Endothelial cell of umbilical vein (primary cell): ENCODE measurements around the gene AQP12B. TPM values are rescaled to one million over a fixed set of nuclear protein-coding genes. Genes with fewer than 3 reads are reported as not detected.

ENCODE experiments used
- BruUV-seq: library from RNA; stranded (reverse); fragments of 400-500 nt; replicated peaks from 2 replicates; lab custom pipeline; 2021; lab: Mats Ljungman, UMichigan
- CTCF ChIA-PET: fragments of 300-600, 350-600 bp; sonication (Branson Sonifier 250); formaldehyde crosslinking; loops from one replicate; lab custom pipeline; 2021; ENCODE audit warnings: antibody characterized with exemption, inconsistent platforms; lab: Charles Lee
- POLR2A ChIA-PET: fragments of 300-600, 350-600 bp; sonication (Branson Sonifier 250); formaldehyde crosslinking; loops from one replicate; lab custom pipeline; 2021; ENCODE audit warnings: antibody characterized with exemption, inconsistent platforms; lab: Charles Lee
- DNase-seq: peaks from one replicate; pipeline ENCODE4 v3.0.0-alpha.2; 2011; ENCODE audit warnings: low read depth, low spot score
- FAIRE-seq: peaks from 2 replicates; lab custom pipeline; 2011; peaks lifted over from hg19 to GRCh38; lab: Jason Lieb, UNC
- H2AFZ ChIP-seq: 2 replicates; pipeline ENCODE4 v1.6.0; 2012; ENCODE audit warnings: low read depth, low read length, control low read depth, inconsistent platforms
- H3K27ac ChIP-seq: 2 replicates; pipeline ENCODE4 v1.5.1; 2011; ENCODE audit warnings: low read depth, mild to moderate bottlenecking, control low read depth, low read length, moderate library complexity; ENCODE audit not compliant: insufficient read depth
- H3K27me3 ChIP-seq, 2 experiments: 2 replicates each; pipeline versions ENCODE4 v1.6.0 to v1.6.1; 2011; ENCODE audit warnings: low read length in 2 of 2, mixed read lengths in 1 of 2; ENCODE audit not compliant: control insufficient read depth in 2 of 2, insufficient read depth in 2 of 2
- H3K36me3 ChIP-seq, 2 experiments: 2 replicates in 1 of 2; 3 replicates in 1 of 2; pipeline ENCODE4 v1.5.1; 2011; ENCODE audit warnings: low read length in 2 of 2, mild to moderate bottlenecking in 1 of 2, moderate library complexity in 1 of 2; ENCODE audit not compliant: control insufficient read depth in 2 of 2, insufficient read depth in 2 of 2; ENCODE audit errors: extremely low read depth in 1 of 2
- H3K4me1 ChIP-seq: 3 replicates; pipeline ENCODE4 v1.5.1; 2011; ENCODE audit warnings: mild to moderate bottlenecking, low read length; ENCODE audit not compliant: control insufficient read depth, insufficient read depth; ENCODE audit errors: extremely low read depth
- H3K4me2 ChIP-seq: 2 replicates; pipeline ENCODE4 v1.6.1; 2011; ENCODE audit warnings: low read length, control low read depth, mixed read lengths; ENCODE audit not compliant: insufficient read depth
- H3K4me3 ChIP-seq, 3 experiments: fragments of 200-600 bp in 1 of 3; sonication (generic), shearing (Covaris generic) in 1 of 3; replicated peaks in 1 of 3; 2 replicates each; pipeline ENCODE4 v1.5.1; 2011 to 2016; ENCODE audit warnings: control low read depth in 3 of 3, low read length in 3 of 3, mild to moderate bottlenecking in 2 of 3, inconsistent platforms in 1 of 3, low read depth in 1 of 3, moderate library complexity in 1 of 3; ENCODE audit not compliant: insufficient read depth in 1 of 3
- H3K79me2 ChIP-seq: 2 replicates; pipeline ENCODE4 v1.6.0; 2012; ENCODE audit warnings: low read length, inconsistent platforms; ENCODE audit not compliant: control insufficient read depth, insufficient read depth
- H3K9ac ChIP-seq: replicated peaks from 2 replicates; pipeline ENCODE3; 2011; ENCODE audit warnings: low read length, control low read depth; ENCODE audit not compliant: insufficient read depth; ENCODE audit errors: extremely low read depth
- H3K9me1 ChIP-seq: replicated peaks from 3 replicates; pipeline ENCODE4 v1.6.0; 2011; ENCODE audit warnings: mild to moderate bottlenecking, low read length; ENCODE audit not compliant: control insufficient read depth, insufficient read depth; ENCODE audit errors: extremely low read depth
- H3K9me3 ChIP-seq: replicated peaks from 2 replicates; pipeline ENCODE4 v1.5.1; 2012; ENCODE audit warnings: low read length, inconsistent platforms; ENCODE audit not compliant: control insufficient read depth, insufficient read depth
- H4K20me1 ChIP-seq: replicated peaks from 2 replicates; pipeline ENCODE3; 2011; ENCODE audit warnings: mild to moderate bottlenecking, low read length; ENCODE audit not compliant: control insufficient read depth, insufficient read depth; ENCODE audit errors: extremely low read depth
- CTCF ChIP-seq, 2 donors: IDR thresholded peaks; 1 replicate in 1 of 2; 2 replicates in 1 of 2; pipeline ENCODE4 v1.5.1; 2011; ENCODE audit warnings: low read length in 2 of 2, mild to moderate bottlenecking in 2 of 2, moderate library complexity in 2 of 2, control low read depth in 1 of 2, inconsistent platforms in 1 of 2, low read depth in 1 of 2; ENCODE audit not compliant: insufficient read depth in 1 of 2; ENCODE audit errors: extremely low read depth in 1 of 2
- EZH2 ChIP-seq: IDR thresholded peaks from 2 replicates; pipeline ENCODE4 v1.6.1; 2012; ENCODE audit warnings: borderline replicate concordance, low read depth, mild to moderate bottlenecking, moderate library complexity, low read length, inconsistent platforms; ENCODE audit not compliant: severe bottlenecking
- FOS ChIP-seq: IDR thresholded peaks from 2 replicates; pipeline ENCODE4 v1.6.1; 2011; ENCODE audit warnings: mild to moderate bottlenecking, low read length, moderate library complexity, borderline replicate concordance; ENCODE audit not compliant: insufficient read depth
- GATA2 ChIP-seq: IDR thresholded peaks from 2 replicates; pipeline ENCODE4 v1.7.0; 2011; ENCODE audit warnings: low read depth, mild to moderate bottlenecking, moderate library complexity, mixed read lengths, low read length; ENCODE audit not compliant: insufficient read length, insufficient read depth
- JUN ChIP-seq: IDR thresholded peaks from 2 replicates; pipeline ENCODE4 v1.6.1; 2011; ENCODE audit warnings: borderline replicate concordance, low read depth; ENCODE audit not compliant: insufficient read length, insufficient read depth
- MAX ChIP-seq: IDR thresholded peaks from 2 replicates; pipeline ENCODE4 v1.6.1; 2011; ENCODE audit not compliant: insufficient read depth, insufficient read length
- MYC ChIP-seq: IDR thresholded peaks from one replicate; pipeline ENCODE4 v1.6.1; 2011; ENCODE audit warnings: mild to moderate bottlenecking, low read depth, low read length
- POLR2A ChIP-seq: IDR thresholded peaks from 2 replicates; pipeline ENCODE4 v1.6.1; 2012; ENCODE audit warnings: low read depth, mild to moderate bottlenecking, control low read depth, low read length
- POLR2AphosphoS5 ChIP-seq: IDR thresholded peaks from 2 replicates; pipeline ENCODE4 v1.6.1; 2012; ENCODE audit warnings: low read depth, mild to moderate bottlenecking, control low read depth, low read length, moderate library complexity; ENCODE audit not compliant: insufficient read depth
- dilution Hi-C: fragments of 300-500 bp; cut with MboI; formaldehyde crosslinking; loops from one replicate; pipeline ENCODE4 v1.15.0; 2019; ENCODE audit warnings: low sequenced_read_pairs; ENCODE audit not compliant: extremely low pct_ligation_motif_present
- intact Hi-C: fragments of 100-400 bp; cut with micrococcal nuclease; formaldehyde crosslinking; loops from one replicate; pipeline ENCODE4 v1.10.0; 2022
- polyA plus RNA-seq, 4 experiments: library from polyadenylated mRNA; depleted of rRNA in 3 of 4; stranded (reverse) in 3 of 4; unstranded in 1 of 4; fragments of >200 nt; gene quantifications; 2 replicates each; pipeline versions ENCODE4 v1.2.1 to v1.2.3, GENCODE V29; 2011 to 2012; ENCODE audit warnings: missing spikeins in 1 of 4
- total RNA-seq: library from RNA; stranded (reverse); gene quantifications from 2 replicates; pipeline ENCODE4 v1.2.3, GENCODE V29; 2021

Gene AQP12B
- total and polyA plus RNA-seq, 2 donors (not counting 3 experiments of a cell fraction or from before 2014, with no cell fraction given) = not detected

- BruUV-seq = no TSS peak
- no peak overlapping the region for H3K4me3 ChIP-seq
- FAIRE-seq = no peak
- H3K9me3 ChIP-seq = no peaks in the 10 kb centered on the region
- H2AFZ ChIP-seq = no peak overlapping the region
- ChIA-PET POLR2A (no interaction called here), CTCF (no interaction called here)
- H4K20me1 ChIP-seq = no peaks in the 10 kb centered on the region
- DNase-seq = no peak
- intact Hi-C loops (no loop called here), dilution Hi-C loops (no loop called here)
- no peak overlapping the region for H3K4me2 ChIP-seq
- H3K79me2 ChIP-seq = no peaks in the 10 kb centered on the region
- no peak overlapping the region for H3K27ac ChIP-seq
- H3K9me1 ChIP-seq = no peaks in the 10 kb centered on the region
- H3K9ac ChIP-seq = no peak overlapping the region
- no peaks in the 10 kb centered on the region for H3K36me3 ChIP-seq
- no peaks in the 10 kb centered on the region for H3K4me1 ChIP-seq
- TF ChIP-seq JUN = no peak
- no peak for TF ChIP-seq MYC
- TF ChIP-seq MAX = no peak
- no peak for TF ChIP-seq CTCF (IDR thresholded peaks at IDR 0.05; ENCODE audit: extremely low read depth in 1 of 2, insufficient read depth in 1 of 2, low read depth in 1 of 2, low read length in 2 of 2)
- TF ChIP-seq POLR2AphosphoS5 = no peak
- no peak for TF ChIP-seq FOS
- no peak for TF ChIP-seq EZH2
- no peak for TF ChIP-seq GATA2
- TF ChIP-seq POLR2A = no peak
- peaks cover 0 to 2% of the 10 kb centered on the region in 2 experiments for H3K27me3 ChIP-seq
Observed at GRCh38 chr2:240644859-240645301, 37.8 kb downstream of the AQP12B start.
